HepG2 (cell line): ENCODE data around the gene TNXB. TPM values are rescaled to one million over a fixed set of nuclear protein-coding genes. Genes with fewer than 3 reads are reported as not detected.

Experiments
- AGO1 ChIP-seq: fragments of 200-400 bp; formaldehyde crosslinking; IDR thresholded peaks from 2 replicates; pipeline ENCODE4 v1.6.1; 2017; ENCODE audit warnings: mild to moderate bottlenecking, low read depth, low read length, moderate library complexity; ENCODE audit not compliant: poor library complexity, severe bottlenecking
- BATF2 ChIP-seq: sonication (generic); formaldehyde crosslinking; IDR thresholded peaks from 2 replicates; pipeline ENCODE4 v1.8.0; 2022; ENCODE audit warnings: mild to moderate bottlenecking, missing genetic modification reagents, moderate library complexity
- ERF ChIP-seq: IDR thresholded peaks from 2 replicates; pipeline ENCODE4 v1.6.1; 2018; ENCODE audit warnings: missing biosample characterization, missing genetic modification reagents
- HINFP ChIP-seq: sonication (generic); formaldehyde crosslinking; IDR thresholded peaks from 2 replicates; pipeline ENCODE4 v1.4.0; 2020; ENCODE audit warnings: low read depth, mild to moderate bottlenecking, missing genetic modification reagents
- LCORL ChIP-seq, 2 experiments: fragments of 450-650 bp in 1 of 2; sonication (generic) in 1 of 2; formaldehyde crosslinking in 1 of 2; IDR thresholded peaks; 2 replicates each; pipeline versions ENCODE4 v1.5.0 to v1.6.1; 2017 to 2020; ENCODE audit warnings: antibody characterized with exemption in 1 of 2, missing genetic modification reagents in 1 of 2
- SRY ChIP-seq: sonication (generic); formaldehyde crosslinking; IDR thresholded peaks from 2 replicates; pipeline ENCODE4 v1.8.0; 2022; ENCODE audit warnings: mild to moderate bottlenecking, missing genetic modification reagents
- USF2 ChIP-seq, 2 experiments: sonication (generic) in 1 of 2; formaldehyde crosslinking in 1 of 2; IDR thresholded peaks; 2 replicates each; pipeline versions ENCODE4 v1.5.1 to v1.6.1; 2011 to 2020; ENCODE audit warnings: borderline replicate concordance in 1 of 2, low read depth in 1 of 2, low read length in 1 of 2, mild to moderate bottlenecking in 1 of 2, missing genetic modification reagents in 1 of 2, moderate library complexity in 1 of 2
- WIZ ChIP-seq: sonication (generic); formaldehyde crosslinking; IDR thresholded peaks from 2 replicates; pipeline ENCODE4 v1.5.1; 2020; ENCODE audit warnings: mild to moderate bottlenecking, missing genetic modification reagents
- ZNF275 ChIP-seq: sonication (generic); formaldehyde crosslinking; IDR thresholded peaks from 2 replicates; pipeline ENCODE4 v1.8.0; 2022; ENCODE audit warnings: missing genetic modification reagents, mild to moderate bottlenecking, inconsistent platforms, borderline replicate concordance
- ZNF326 ChIP-seq: sonication (generic); formaldehyde crosslinking; IDR thresholded peaks from 2 replicates; pipeline ENCODE4 v1.4.0; 2020; ENCODE audit warnings: missing genetic modification reagents, borderline replicate concordance
- ZNF383 ChIP-seq: sonication (generic); formaldehyde crosslinking; IDR thresholded peaks from 2 replicates; pipeline ENCODE4 v1.4.0; 2020; ENCODE audit warnings: missing genetic modification reagents, mild to moderate bottlenecking, borderline replicate concordance
- ZNF572 ChIP-seq: sonication (generic); formaldehyde crosslinking; IDR thresholded peaks from 2 replicates; pipeline ENCODE4 v1.5.1; 2020; ENCODE audit warnings: mild to moderate bottlenecking, missing genetic modification reagents
- ZNF646 ChIP-seq: sonication (generic); formaldehyde crosslinking; IDR thresholded peaks from 2 replicates; pipeline ENCODE4 v1.9.0; 2021; ENCODE audit warnings: mild to moderate bottlenecking, missing genetic modification reagents
- ZNF747 ChIP-seq: sonication (generic); formaldehyde crosslinking; IDR thresholded peaks from 2 replicates; pipeline ENCODE4 v1.8.1; 2023; ENCODE audit warnings: missing genetic modification reagents, mild to moderate bottlenecking, borderline replicate concordance
- polyA plus RNA-seq, 8 experiments: library from polyadenylated mRNA; depleted of rRNA in 3 of 8; stranded (reverse) in 7 of 8; unstranded in 1 of 8; fragments of >200 nt; fragmentation: Illumina TruSeq in 4 of 8; extraction: Trizol in 4 of 8; gene quantifications; 2 replicates each; pipeline versions ENCODE4 v1.2.1 to v1.2.3, GENCODE V29; 2011 to 2016; ENCODE audit warnings: low read depth in 4 of 8, missing spikeins in 1 of 8, mixed read lengths in 1 of 8; ENCODE audit not compliant: insufficient read depth in 1 of 8
- total RNA-seq, 5 experiments: library from RNA; depleted of rRNA; stranded (reverse); fragments of >200 nt; fragmentation: Illumina TruSeq; extraction: Trizol; gene quantifications; 2 replicates each; pipeline ENCODE4 v1.2.3, GENCODE V29; 2016; ENCODE audit warnings: low read depth in 1 of 5

Gene TNXB
- total and polyA plus RNA-seq, 2 of the 13 experiments (the other 11 are each of a cell fraction or from before 2014, with no cell fraction given), result 1.6 to 2.7 TPM

- TF ChIP-seq ZNF646 (CRISPR knock-in tag), result 0 out of 2 replicates have a peak, but pooled peaks have one; percentile 6
- TF ChIP-seq ZNF747 (CRISPR knock-in tag), result 0 out of 2 replicates have a peak, but pooled peaks have one; percentile 23
- TF ChIP-seq SRY, result peak; percentile 14; the same call in 1 of the 2 replicates
- TF ChIP-seq USF2 (IDR thresholded peaks at IDR 0.05; ENCODE audit: low read depth, low read length), result no peak
- no peak for TF ChIP-seq USF2 (CRISPR knock-in tag; IDR thresholded peaks at IDR 0.05; ENCODE audit: borderline replicate concordance)
- TF ChIP-seq ERF, result peak; percentile 43; the same call in 1 of the 2 replicates
- no peak for TF ChIP-seq WIZ
- no peak for TF ChIP-seq HINFP (CRISPR knock-in tag)
- TF ChIP-seq BATF2 (CRISPR knock-in tag), result peak; percentile 18; the same call in 1 of the 2 replicates
- TF ChIP-seq LCORL (IDR thresholded peaks at IDR 0.05), result no peak
- 0 out of 2 replicates have a peak, but pooled peaks have one; percentile 44 for TF ChIP-seq LCORL (CRISPR knock-in tag; IDR thresholded peaks at IDR 0.05)
- TF ChIP-seq AGO1, result peak; percentile 40
- 0 out of 2 replicates have a peak, but pooled peaks have one; percentile 1 for TF ChIP-seq ZNF572
- TF ChIP-seq ZNF275 (CRISPR knock-in tag), result no peak
- no peak for TF ChIP-seq ZNF326 (CRISPR knock-in tag)
- TF ChIP-seq ZNF383 (CRISPR knock-in tag), result no peak; the same call in 1 of the 2 replicates
Observed at GRCh38 chr6:32154514-32155161, 45.5 kb upstream of the TNXB start (continued).
